ENCODE data around the gene INTS2. TPM values are rescaled to one million over a fixed set of nuclear protein-coding genes. Genes with fewer than 3 reads are reported as not detected.
A peak's percentile ranks its signal among the peaks of the same experiment; 100 is the strongest.

INTS2 gene
- total RNA-seq, 2 experiments from 2014 or later: 8.5 to 8.7 TPM

GRCh38 chr17:61908292-61909037, 19.3 kb downstream of the INTS2 start:
- intact Hi-C loops (cut with DNase I, micrococcal nuclease): no loop called here
- no peak overlapping the region for H3K27ac ChIP-seq (ENCODE audit: low read depth in 1 of 2, low read length in 2 of 2)
- peaks cover 5% of the 10 kb centered on the region for H3K4me1 ChIP-seq (ENCODE audit: insufficient read depth, low read length)
- Mint-ChIP-seq H3K36me3 (ENCODE audit: low read depth) (peaks cover 80% of the 10 kb centered on the region), H3K4me1 (ENCODE audit: low read depth) (peaks cover 3% of the 10 kb centered on the region), H3K27me3 (no peaks in the 10 kb centered on the region), H3K9me3 (no peaks in the 10 kb centered on the region), H3K4me3 (no peak overlapping the region), H3K27ac (no peak overlapping the region)
- peaks cover 51% of the 10 kb centered on the region for H3K36me3 ChIP-seq (ENCODE audit: insufficient read depth, low read length)
- CTCF ChIA-PET: interaction anchor here (1.2 kb wide), 1 partner anchor 18 kb away, joined by 3 read pairs; no protein-coding TSS in a partner anchor
- POLR2A ChIA-PET: no interaction called here
- H3K4me3 ChIP-seq (ENCODE audit: low read length): no peak overlapping the region
- H3K9me3 ChIP-seq (ENCODE audit: control insufficient read depth in 1 of 2, insufficient read depth in 1 of 2, low read length in 2 of 2): no peaks in the 10 kb centered on the region
- no peak for TF ChIP-seq CTCF (IDR thresholded peaks at IDR 0.05)
- ATAC-seq (ENCODE audit: poor library complexity): no peak
- no peak for DNase-seq
- H3K27me3 ChIP-seq (ENCODE audit: control insufficient read depth in 1 of 2, insufficient read depth in 2 of 2, low read length in 2 of 2): no peaks in the 10 kb centered on the region

GRCh38 chr17:61907361-61907760, 20.4 kb downstream of the INTS2 start:
- ATAC-seq (ENCODE audit: poor library complexity): no peak
- no peak overlapping the region for H3K27ac Mint-ChIP-seq
- Histone ChIP-seq H3K36me3 (ENCODE audit: insufficient read depth, low read length) (peaks cover 55% of the 10 kb centered on the region), H3K27ac (ENCODE audit: low read depth in 1 of 2, low read length in 2 of 2) (no peak overlapping the region), H3K9me3 (ENCODE audit: control insufficient read depth in 1 of 2, insufficient read depth in 1 of 2, low read length in 2 of 2) (no peaks in the 10 kb centered on the region), H3K27me3 (ENCODE audit: control insufficient read depth in 1 of 2, insufficient read depth in 2 of 2, low read length in 2 of 2) (no peaks in the 10 kb centered on the region), H3K4me3 (ENCODE audit: low read length) (no peak overlapping the region), H3K4me1 (ENCODE audit: insufficient read depth, low read length) (peaks cover 5% of the 10 kb centered on the region)
- ChIA-PET CTCF (interaction anchor here (0.6 to 1.2 kb wide), 2 partner anchors 12 to 17 kb away, joined by 3 to 4 read pairs; no protein-coding TSS in a partner anchor), POLR2A (no interaction called here)
- H3K4me3 Mint-ChIP-seq: no peak overlapping the region
- intact Hi-C loops (cut with DNase I, micrococcal nuclease): no loop called here
- peaks cover 77% of the 10 kb centered on the region for H3K36me3 Mint-ChIP-seq (ENCODE audit: low read depth)
- no peaks in the 10 kb centered on the region for H3K9me3 Mint-ChIP-seq
- DNase-seq: no peak
- peaks cover 3% of the 10 kb centered on the region for H3K4me1 Mint-ChIP-seq (ENCODE audit: low read depth)
- no peaks in the 10 kb centered on the region for H3K27me3 Mint-ChIP-seq
- no peak for TF ChIP-seq CTCF (IDR thresholded peaks at IDR 0.05)

GRCh38 chr17:61904094-61904710, 23.6 kb downstream of the INTS2 start:
- H3K4me3 ChIP-seq (ENCODE audit: low read length): peak overlapping the region; percentile 39

More at GRCh38 chr17:61904094-61904710, 23.6 kb downstream of the INTS2 start:
- peak; percentile 83 for ATAC-seq (ENCODE audit: poor library complexity)
- Histone ChIP-seq H3K4me1 (ENCODE audit: insufficient read depth, low read length) (peaks cover 5% of the 10 kb centered on the region), H3K9me3 (ENCODE audit: control insufficient read depth in 1 of 2, insufficient read depth in 1 of 2, low read length in 2 of 2) (no peaks in the 10 kb centered on the region), H3K27me3 (ENCODE audit: control insufficient read depth in 1 of 2, insufficient read depth in 2 of 2, low read length in 2 of 2) (no peaks in the 10 kb centered on the region), H3K27ac (ENCODE audit: low read depth in 1 of 2, low read length in 2 of 2) (peak overlapping the region in 1 of 2 donors; percentile 49), H3K36me3 (ENCODE audit: insufficient read depth, low read length) (peaks cover 44% of the 10 kb centered on the region)
- intact Hi-C loops (cut with DNase I, micrococcal nuclease): no loop called here
- Mint-ChIP-seq H3K9me3 (no peaks in the 10 kb centered on the region), H3K4me1 (ENCODE audit: low read depth) (peaks cover 3% of the 10 kb centered on the region), H3K36me3 (ENCODE audit: low read depth) (peaks cover 80% of the 10 kb centered on the region), H3K4me3 (peak overlapping the region; percentile 77), H3K27ac (peak overlapping the region; percentile 85), H3K27me3 (no peaks in the 10 kb centered on the region)
- ChIA-PET CTCF (interaction anchor here (0.7 kb wide), 1 partner anchor 127 kb away, joined by 3 read pairs; no protein-coding TSS in a partner anchor), POLR2A (interaction anchor here (2.6 kb wide), 1 partner anchor 41 kb away, joined by 12 read pairs; the partner anchor contains the start of gene BRIP1)
- peak in 8 of 14 experiments; percentile 7 to 80 (median 30) for DNase-seq
- no peak for TF ChIP-seq CTCF (IDR thresholded peaks at IDR 0.05)
